Measurements from ENCODE around the gene TMEM200B. TPM values are rescaled to one million over a fixed set of nuclear protein-coding genes. Genes with fewer than 3 reads are reported as not detected.

Gene TMEM200B
- total and polyA plus RNA-seq, 2 of the 4 experiments (the other 2 are of a cell fraction), result 4.8 to 6.2 TPM

DNA sequence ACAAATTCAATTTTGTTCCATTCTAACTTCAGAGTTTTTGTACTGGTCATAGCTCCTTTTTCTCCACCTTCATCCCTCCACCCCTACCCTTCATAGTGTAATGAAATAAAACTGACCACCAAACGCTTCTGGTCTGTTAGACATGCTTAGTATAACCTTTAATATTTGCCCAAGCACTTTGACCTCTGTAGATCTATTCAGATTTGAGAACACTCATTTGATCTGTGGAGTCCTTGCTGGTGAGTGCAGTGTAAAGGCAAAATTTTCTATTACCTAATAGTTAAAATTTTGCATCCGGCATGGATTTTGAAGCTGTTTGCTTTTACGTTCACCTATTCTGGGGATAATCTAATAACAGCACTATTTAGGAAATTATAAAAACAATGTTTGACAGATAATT lies 41.2 kb downstream of the TMEM200B start:
- ATAC-seq (ENCODE audit: low read depth), result no peak
- H3K4ac ChIP-seq (ENCODE audit: low read depth, low read length), result no peak overlapping the region
- no peak overlapping the region for H3K18ac ChIP-seq (ENCODE audit: low read depth, low read length)
- H3K56ac ChIP-seq (ENCODE audit: extremely low read depth, insufficient read depth, low read length), result no peak overlapping the region
- no peak overlapping the region for H2AFZ ChIP-seq (replicated peaks; ENCODE audit: low read length, poor library complexity)
- H3K36me3 ChIP-seq (ENCODE audit: control insufficient read depth, insufficient read depth, low read length), result no peaks in the 10 kb centered on the region
- no peak overlapping the region for H3K4me3 ChIP-seq (ENCODE audit: insufficient read depth, low read depth, low read length)
- H2AK5ac ChIP-seq (ENCODE audit: low read depth, low read length), result no peak overlapping the region
- dilution Hi-C loops (cut with HindIII; ENCODE audit: low sequenced_read_pairs, unreplicated experiment), result no loop called here
- H4K8ac ChIP-seq (ENCODE audit: low read depth in 2 of 2, low read length in 2 of 2), result no peak overlapping the region
- no peak overlapping the region for H3K27ac ChIP-seq (ENCODE audit: insufficient read depth, low read length)
- POLR2A ChIA-PET (ENCODE audit: unreplicated experiment), result no interaction called here
- H3K4me2 ChIP-seq (ENCODE audit: low read depth, low read length), result no peak overlapping the region
- no peak overlapping the region for H2BK15ac ChIP-seq (ENCODE audit: low read depth, low read length)
- H3K4me1 ChIP-seq (ENCODE audit: control insufficient read depth, insufficient read depth, low read length), result no peaks in the 10 kb centered on the region
- H3K9me1 ChIP-seq (ENCODE audit: insufficient read depth, low read length), result no peaks in the 10 kb centered on the region
- no peak for DNase-seq
- no peak overlapping the region for H3K9ac ChIP-seq (ENCODE audit: low read depth, low read length)
- no peak overlapping the region for H3K23ac ChIP-seq (ENCODE audit: low read depth, low read length)
- H2BK20ac ChIP-seq (ENCODE audit: low read depth, low read length), result no peak overlapping the region
- CTCF ChIA-PET, result no interaction called here
- no peak for TF ChIP-seq POLR2A (IDR thresholded peaks at IDR 0.05; ENCODE audit: low read depth, low read length)
- TF ChIP-seq MXI1 (IDR thresholded peaks at IDR 0.05; ENCODE audit: borderline replicate concordance, low read depth, low read length), result no peak
- no peak for TF ChIP-seq FOS (IDR thresholded peaks at IDR 0.05; ENCODE audit: low read depth, low read length)
- TF ChIP-seq CHD1 (IDR thresholded peaks at IDR 0.05; ENCODE audit: low read depth, low read length), result no peak
- TF ChIP-seq RAD21 (IDR thresholded peaks at IDR 0.05; ENCODE audit: low read length), result no peak
- TF ChIP-seq RCOR1 (IDR thresholded peaks at IDR 0.05; ENCODE audit: insufficient replicate concordance, low read length), result no peak
- TF ChIP-seq SMC3 (IDR thresholded peaks at IDR 0.05; ENCODE audit: low read depth, low read length), result no peak
- H2BK120ac ChIP-seq (ENCODE audit: low read depth, low read length), result no peak overlapping the region
- H3K9me3 ChIP-seq (ENCODE audit: control insufficient read depth, insufficient read depth, low read length), result no peaks in the 10 kb centered on the region
- intact Hi-C loops (cut with micrococcal nuclease), result no loop called here
- no peak overlapping the region for H3K14ac ChIP-seq (replicated peaks; ENCODE audit: low read depth, low read length)
- no CpG with 5 or more reads among the region's 3 CpGs for WGBS, 2 experiments (ENCODE audit: extremely low coverage in 2 of 2, insufficient read length in 1 of 2)
- H2AK9ac ChIP-seq (replicated peaks; ENCODE audit: low read depth, low read length, poor library complexity), result no peak overlapping the region
- no peaks in the 10 kb centered on the region for H4K20me1 ChIP-seq (ENCODE audit: insufficient read depth, low read length)
- no peak overlapping the region for H2BK5ac ChIP-seq (ENCODE audit: low read depth, low read length, poor library complexity, severe bottlenecking)
- no peak overlapping the region for H4K91ac ChIP-seq (ENCODE audit: insufficient read depth, low read depth, low read length)
- BruUV-seq (replicated peaks), result no TSS peak
- H4K5ac ChIP-seq (ENCODE audit: low read depth, low read length), result no peak overlapping the region
- H3K27me3 ChIP-seq (ENCODE audit: control insufficient read depth, insufficient read depth, low read length), result no peaks in the 10 kb centered on the region
- in situ Hi-C loops (cut with MboI; ENCODE audit: low sequenced_read_pairs), result no loop called here
- no peaks in the 10 kb centered on the region for H3K79me1 ChIP-seq (ENCODE audit: low read depth in 1 of 2, low read length in 2 of 2)

All from IMR-90 (cell line).